GM19463 (cell line): Measurements from ENCODE around the gene APAF1.
A peak's percentile ranks its signal among the peaks of the same experiment; 100 is the strongest.
"Not testable (repeated sequence)": the region's sequence is repeated elsewhere in the genome, so short reads cannot be mapped to it uniquely, and the experiment has no call there.

Experiments used
- ATAC-seq: cut with Tn5 transposase; IDR thresholded peaks from one replicate; pipeline ENCODE4 v1.9.1; 2021; ENCODE audit warnings: mild to moderate bottlenecking, moderate library complexity; ENCODE audit not compliant: unreplicated experiment

APAF1 gene

GRCh38 chr12:98644712-98645571 is at the start of gene APAF1, which contains the start of gene IKBIP:
Gene APAF1, plus strand, starts transcription at chr12:98645290. Its CDS starts 3,070 bp downstream, at chr12:98648360.
Gene IKBIP, minus strand, starts transcription at chr12:98644788. Its CDS starts 87 bp downstream, at chr12:98644701.
- ATAC-seq, result peak; percentile 80

GRCh38 chr12:98597313-98597712 is 47.8 kb upstream of the APAF1 start:
- not testable (repeated sequence) for ATAC-seq

GRCh38 chr12:98601924-98602323 is 43.2 kb upstream of the APAF1 start:
- ATAC-seq, result no peak

- ATAC-seq, result no peak
Observed at GRCh38 chr12:98606359-98606988, 38.6 kb upstream of the APAF1 start.

GRCh38 chr12:98610596-98610995 is 34.5 kb upstream of the APAF1 start:
- no peak for ATAC-seq

GRCh38 chr12:98612696-98613334 is 32.3 kb upstream of the APAF1 start:
- ATAC-seq, result peak; percentile 85

- ATAC-seq, result no peak
Observed at GRCh38 chr12:98618952-98619351, 26.1 kb upstream of the APAF1 start.

- peak; percentile 87 for ATAC-seq
Observed at GRCh38 chr12:98635657-98636323, 9.3 kb upstream of the APAF1 start.

- ATAC-seq, result no peak
Observed at GRCh38 chr12:98637068-98637467, 8.0 kb upstream of the APAF1 start.

GRCh38 chr12:98638009-98638408 is 7.1 kb upstream of the APAF1 start:
- ATAC-seq, result no peak

- no peak for ATAC-seq
Observed at GRCh38 chr12:98639491-98639890, 5.6 kb upstream of the APAF1 start.

GRCh38 chr12:98642801-98643200 is 2.3 kb upstream of the APAF1 start:
- not testable (repeated sequence) for ATAC-seq

- ATAC-seq, result peak; percentile 12
Observed at GRCh38 chr12:98644433-98644711, 718 bp upstream of the APAF1 start.

GRCh38 chr12:98645572-98646067 is 530 bp downstream of the APAF1 start:
- no peak for ATAC-seq

- no peak for ATAC-seq
Observed at GRCh38 chr12:98646294-98647090, 1.4 kb downstream of the APAF1 start.

- ATAC-seq, result no peak
Observed at GRCh38 chr12:98651328-98651727, 6.2 kb downstream of the APAF1 start.

- ATAC-seq, result no peak
Observed at GRCh38 chr12:98653866-98654493, 8.9 kb downstream of the APAF1 start.

GRCh38 chr12:98656289-98657101 is 11.4 kb downstream of the APAF1 start:
- peak; percentile 76 for ATAC-seq

- no peak for ATAC-seq
Observed at GRCh38 chr12:98660521-98660920, 15.4 kb downstream of the APAF1 start.
